AG04449 (cell line): ENCODE results near the gene CEACAM6.
"Not testable (repeated sequence)": the region's sequence is repeated elsewhere in the genome, so short reads cannot be mapped to it uniquely, and the experiment has no call there.

ENCODE experiments used
- CTCF ChIA-PET: fragments of 350-600 bp; formaldehyde crosslinking; extraction: SDS; loops from one replicate; lab custom pipeline; 2021; ENCODE audit warnings: antibody characterized with exemption; lab: Yijun Ruan, JAX
- POLR2A ChIA-PET: fragments of 400-600, 350-600 bp; formaldehyde crosslinking; extraction: SDS; loops from one replicate; lab custom pipeline; 2020; ENCODE audit warnings: antibody characterized with exemption, inconsistent platforms; lab: Yijun Ruan, JAX
- DNase-seq: peaks from one replicate; pipeline ENCODE4 v3.0.0-alpha.2; 2010; ENCODE audit warnings: low read depth, low spot score
- H3K4me3 ChIP-seq: 2 replicates; pipeline ENCODE4 v1.5.1; 2011; ENCODE audit warnings: low read depth, mild to moderate bottlenecking, control low read depth, low read length
- TF ChIP-seq, protein P1 (sequence below): IDR thresholded peaks from one replicate; pipeline ENCODE4 v1.5.1; 2011; ENCODE audit warnings: mild to moderate bottlenecking, moderate library complexity, low read length, control low read depth, inconsistent platforms; ENCODE audit not compliant: insufficient read depth; ENCODE audit errors: missing control alignments

Gene CEACAM6

GRCh38 chr19:41744850-41745249 lies 10.5 kb upstream of the CEACAM6 start:
- no peak for DNase-seq
- no peak overlapping the region for H3K4me3 ChIP-seq
- ChIA-PET POLR2A (no interaction called here), CTCF (interaction anchor here (0.9 to 5.4 kb wide), 3 partner anchors 9 to 103 kb away, joined by 3 to 36 read pairs (median 3); no protein-coding TSS in a partner anchor)
- TF ChIP-seq, protein P1, sequence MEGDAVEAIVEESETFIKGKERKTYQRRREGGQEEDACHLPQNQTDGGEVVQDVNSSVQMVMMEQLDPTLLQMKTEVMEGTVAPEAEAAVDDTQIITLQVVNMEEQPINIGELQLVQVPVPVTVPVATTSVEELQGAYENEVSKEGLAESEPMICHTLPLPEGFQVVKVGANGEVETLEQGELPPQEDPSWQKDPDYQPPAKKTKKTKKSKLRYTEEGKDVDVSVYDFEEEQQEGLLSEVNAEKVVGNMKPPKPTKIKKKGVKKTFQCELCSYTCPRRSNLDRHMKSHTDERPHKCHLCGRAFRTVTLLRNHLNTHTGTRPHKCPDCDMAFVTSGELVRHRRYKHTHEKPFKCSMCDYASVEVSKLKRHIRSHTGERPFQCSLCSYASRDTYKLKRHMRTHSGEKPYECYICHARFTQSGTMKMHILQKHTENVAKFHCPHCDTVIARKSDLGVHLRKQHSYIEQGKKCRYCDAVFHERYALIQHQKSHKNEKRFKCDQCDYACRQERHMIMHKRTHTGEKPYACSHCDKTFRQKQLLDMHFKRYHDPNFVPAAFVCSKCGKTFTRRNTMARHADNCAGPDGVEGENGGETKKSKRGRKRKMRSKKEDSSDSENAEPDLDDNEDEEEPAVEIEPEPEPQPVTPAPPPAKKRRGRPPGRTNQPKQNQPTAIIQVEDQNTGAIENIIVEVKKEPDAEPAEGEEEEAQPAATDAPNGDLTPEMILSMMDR = no peak

DNA sequence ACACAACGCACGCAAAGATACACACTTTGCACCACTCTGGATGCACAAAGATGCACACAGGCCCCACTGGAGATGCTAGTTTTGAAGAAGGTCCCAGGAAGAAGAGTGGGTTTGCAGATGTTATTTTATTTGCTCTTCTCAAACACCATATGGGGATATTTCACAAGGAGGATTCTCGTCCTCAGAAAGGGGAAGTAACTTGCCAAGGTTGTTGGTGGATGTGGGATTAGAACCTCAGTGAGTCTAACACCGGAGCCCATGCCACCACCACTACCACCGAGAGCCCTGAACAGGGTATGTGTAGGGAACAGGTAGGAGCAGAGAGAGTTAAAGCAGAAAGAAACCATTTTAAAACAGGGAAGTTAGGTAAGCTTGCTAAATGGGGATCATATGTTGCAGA lies 9.6 kb upstream of the CEACAM6 start:
- ChIA-PET CTCF (interaction anchor here (0.9 to 5.4 kb wide), 3 partner anchors 10 to 104 kb away, joined by 3 to 36 read pairs (median 3); no protein-coding TSS in a partner anchor), POLR2A (no interaction called here)
- no peak for DNase-seq
- TF ChIP-seq, protein P1 = no peak
- H3K4me3 ChIP-seq = no peak overlapping the region

GRCh38 chr19:41746593-41747227 lies 8.6 kb upstream of the CEACAM6 start:
- H3K4me3 ChIP-seq = no peak overlapping the region
- ChIA-PET CTCF (interaction anchor here (1.0 to 5.4 kb wide), 2 partner anchors 11 to 105 kb away, joined by 3 to 36 read pairs; no protein-coding TSS in a partner anchor), POLR2A (no interaction called here)
- DNase-seq = peak; percentile 3
- TF ChIP-seq, protein P1 = peak; percentile 54

GRCh38 chr19:41748012-41748411 lies 7.3 kb upstream of the CEACAM6 start:
- no peak for DNase-seq
- POLR2A ChIA-PET = no interaction called here
- CTCF ChIA-PET = interaction anchor here (0.8 to 1.0 kb wide), 2 partner anchors 41 to 106 kb away, joined by 3 read pairs; no protein-coding TSS in a partner anchor
- no peak overlapping the region for H3K4me3 ChIP-seq
- TF ChIP-seq, protein P1 = no peak

- CTCF ChIA-PET = interaction anchor here (1.2 to 4.9 kb wide), 4 partner anchors 20 to 110 kb away, joined by 3 to 41 read pairs (median 21); no protein-coding TSS in a partner anchor
- POLR2A ChIA-PET, H3K4me3 ChIP-seq, DNase-seq: not testable (repeated sequence)
Observed at GRCh38 chr19:41750248-41751134, 4.8 kb upstream of the CEACAM6 start.

DNA sequence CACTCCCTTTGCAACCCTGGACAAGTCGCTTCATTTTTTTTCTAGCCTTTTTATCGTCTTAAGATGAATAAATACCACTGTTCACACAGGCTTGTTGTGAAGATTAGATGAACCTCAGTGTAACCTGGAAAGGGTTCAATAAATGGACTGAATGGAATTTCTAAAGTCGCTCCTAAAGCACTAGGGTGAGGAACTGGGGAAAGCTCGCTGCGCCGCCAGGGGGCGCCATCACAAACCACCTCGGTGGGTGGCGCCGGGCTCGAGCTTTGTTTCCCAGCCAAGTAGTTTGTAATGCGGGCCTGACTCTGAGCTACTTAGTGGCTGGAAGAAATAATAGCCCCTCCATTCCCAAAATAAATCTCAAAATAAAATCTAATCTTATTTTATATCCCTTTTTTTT lies 2.2 kb upstream of the CEACAM6 start:
- POLR2A ChIA-PET = no interaction called here
- no peak for DNase-seq
- TF ChIP-seq, protein P1 = peak; percentile 57
- H3K4me3 ChIP-seq = no peak overlapping the region
- CTCF ChIA-PET = interaction anchor here (0.6 to 4.9 kb wide), 21 partner anchors 10 to 312 kb away, joined by 3 to 41 read pairs (median 4); no protein-coding TSS in a partner anchor
